HFFc6 (cell line): ENCODE measurements around the gene TFR2. TPM values are rescaled to one million over a fixed set of nuclear protein-coding genes. Genes with fewer than 3 reads are reported as not detected.

ENCODE experiments used
- DNase-seq: peaks from one replicate; pipeline ENCODE4 v3.0.0-alpha.2; 2018
- H3K27ac Mint-ChIP-seq: 2 replicates; pipeline ENCODE4 v1.8.0; 2020; ENCODE audit warnings: mild to moderate bottlenecking, mixed read lengths
- H3K27me3 Mint-ChIP-seq: 2 replicates; pipeline ENCODE4 v1.8.0; 2021; ENCODE audit warnings: mild to moderate bottlenecking, moderate library complexity, mixed read lengths; ENCODE audit not compliant: insufficient read depth
- H3K36me3 Mint-ChIP-seq: 2 replicates; pipeline ENCODE4 v1.8.0; 2021; ENCODE audit warnings: low read depth, mixed read lengths
- H3K4me1 Mint-ChIP-seq: 2 replicates; pipeline ENCODE4 v1.8.0; 2020; ENCODE audit warnings: low read depth, mixed read lengths
- H3K4me3 Mint-ChIP-seq: 2 replicates; pipeline ENCODE4 v1.8.0; 2020; ENCODE audit warnings: mild to moderate bottlenecking, moderate library complexity, mixed read lengths
- H3K9me3 Mint-ChIP-seq: 2 replicates; pipeline ENCODE4 v1.8.0; 2020; ENCODE audit warnings: mild to moderate bottlenecking, mixed read lengths
- total RNA-seq, 6 experiments: library from RNA; stranded (reverse); fragmentation: NEBNext Ultra II Directional; extraction: Animal tissue kit (Norgen Biotek cat#: 25700); gene quantifications; 2 replicates in 1 of 6; 3 replicates in 5 of 6; pipeline ENCODE4 v1.2.3, GENCODE V29; 2021
- TF ChIP-seq, protein P1 (sequence below): fragments of 200-600 bp; sonication (generic); IDR thresholded peaks from 2 replicates; pipeline ENCODE4 v1.5.0; 2021; ENCODE audit warnings: antibody characterized with exemption, mild to moderate bottlenecking

Gene TFR2
- total RNA-seq, 6 experiments from 2014 or later, result 0.16 to 1.1 (median 0.27) TPM; not detected in 2

DNA sequence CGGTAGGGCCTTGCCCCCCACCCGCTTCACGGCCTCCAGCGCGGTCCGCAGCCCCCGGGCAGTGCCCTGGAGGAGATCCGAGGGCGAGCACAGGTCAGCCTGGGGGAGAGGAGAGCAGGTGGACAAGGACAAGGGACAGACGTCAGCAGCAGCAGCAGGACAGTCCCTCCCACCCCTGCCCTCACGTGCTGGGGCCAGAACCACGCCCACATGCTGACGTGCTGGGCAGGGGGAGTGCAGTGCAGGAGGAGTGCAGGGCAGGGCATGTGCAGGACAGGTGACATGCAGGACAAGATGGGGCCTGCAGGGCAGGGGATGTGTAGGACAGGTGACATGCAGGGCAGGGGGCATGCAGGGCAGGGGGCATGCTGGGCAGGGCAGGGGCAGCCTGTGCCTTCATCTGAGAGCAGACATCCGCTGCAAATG is 66.1 kb downstream of the TFR2 start:
- H3K4me3 Mint-ChIP-seq, result no peak overlapping the region
- no peaks in the 10 kb centered on the region for H3K9me3 Mint-ChIP-seq
- H3K4me1 Mint-ChIP-seq, result no peaks in the 10 kb centered on the region; the same call in 1 of the 2 replicates
- peaks cover 13% of the 10 kb centered on the region; the same call in 1 of the 2 replicates for H3K27me3 Mint-ChIP-seq
- TF ChIP-seq, protein P1, sequence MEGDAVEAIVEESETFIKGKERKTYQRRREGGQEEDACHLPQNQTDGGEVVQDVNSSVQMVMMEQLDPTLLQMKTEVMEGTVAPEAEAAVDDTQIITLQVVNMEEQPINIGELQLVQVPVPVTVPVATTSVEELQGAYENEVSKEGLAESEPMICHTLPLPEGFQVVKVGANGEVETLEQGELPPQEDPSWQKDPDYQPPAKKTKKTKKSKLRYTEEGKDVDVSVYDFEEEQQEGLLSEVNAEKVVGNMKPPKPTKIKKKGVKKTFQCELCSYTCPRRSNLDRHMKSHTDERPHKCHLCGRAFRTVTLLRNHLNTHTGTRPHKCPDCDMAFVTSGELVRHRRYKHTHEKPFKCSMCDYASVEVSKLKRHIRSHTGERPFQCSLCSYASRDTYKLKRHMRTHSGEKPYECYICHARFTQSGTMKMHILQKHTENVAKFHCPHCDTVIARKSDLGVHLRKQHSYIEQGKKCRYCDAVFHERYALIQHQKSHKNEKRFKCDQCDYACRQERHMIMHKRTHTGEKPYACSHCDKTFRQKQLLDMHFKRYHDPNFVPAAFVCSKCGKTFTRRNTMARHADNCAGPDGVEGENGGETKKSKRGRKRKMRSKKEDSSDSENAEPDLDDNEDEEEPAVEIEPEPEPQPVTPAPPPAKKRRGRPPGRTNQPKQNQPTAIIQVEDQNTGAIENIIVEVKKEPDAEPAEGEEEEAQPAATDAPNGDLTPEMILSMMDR, result no peak
- no peak for DNase-seq
- no peak overlapping the region for H3K27ac Mint-ChIP-seq
- peaks cover 4% of the 10 kb centered on the region; the same call in 1 of the 2 replicates for H3K36me3 Mint-ChIP-seq

DNA sequence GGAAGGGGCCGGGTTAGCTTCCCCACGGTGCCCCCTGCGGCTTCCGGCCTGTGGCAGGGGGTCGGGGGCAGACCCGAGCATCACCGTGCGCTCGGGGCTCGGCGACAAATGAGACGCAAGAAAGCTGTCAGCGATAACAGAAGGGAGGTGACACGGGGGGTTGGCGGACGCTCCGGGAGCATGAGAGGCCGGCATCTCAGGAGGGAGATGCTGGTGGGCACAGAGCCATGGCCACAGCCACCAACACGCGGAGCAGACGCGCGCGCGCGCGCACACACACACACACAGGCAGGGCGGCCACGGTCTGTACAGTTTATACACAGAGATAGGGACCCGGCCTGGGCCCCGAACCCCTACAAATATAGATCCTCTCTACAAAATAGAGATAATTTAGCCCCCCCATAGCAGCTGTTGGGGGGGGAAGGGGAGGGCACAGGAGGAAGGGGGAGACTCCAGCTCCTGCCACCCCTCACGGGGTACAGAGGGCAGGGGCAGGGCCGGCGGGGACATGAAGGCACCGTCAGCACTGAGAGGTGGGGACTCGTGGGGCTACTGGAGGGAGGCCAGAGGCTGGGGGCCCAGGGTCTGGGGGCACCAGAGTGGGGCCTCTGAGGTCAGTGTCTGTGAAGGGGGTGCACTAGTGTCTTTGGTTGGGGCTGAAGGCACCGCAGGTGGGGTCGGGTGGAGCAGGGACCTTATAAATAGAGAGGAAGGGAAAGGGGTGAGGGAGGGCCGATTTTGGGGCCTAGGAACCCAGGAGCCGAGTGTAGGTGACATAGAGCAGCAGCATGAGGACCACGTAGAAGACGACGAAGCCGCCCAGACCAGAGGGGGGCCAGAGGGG is 66.8 kb downstream of the TFR2 start:
- TF ChIP-seq, protein P1, result no peak
- DNase-seq, result no peak
- Mint-ChIP-seq H3K27me3 (peaks cover 15% of the 10 kb centered on the region), H3K9me3 (no peaks in the 10 kb centered on the region), H3K4me3 (no peak overlapping the region), H3K36me3 (peaks cover 2% of the 10 kb centered on the region; the same call in 1 of the 2 replicates), H3K4me1 (no peaks in the 10 kb centered on the region; the same call in 1 of the 2 replicates), H3K27ac (no peak overlapping the region)

DNA sequence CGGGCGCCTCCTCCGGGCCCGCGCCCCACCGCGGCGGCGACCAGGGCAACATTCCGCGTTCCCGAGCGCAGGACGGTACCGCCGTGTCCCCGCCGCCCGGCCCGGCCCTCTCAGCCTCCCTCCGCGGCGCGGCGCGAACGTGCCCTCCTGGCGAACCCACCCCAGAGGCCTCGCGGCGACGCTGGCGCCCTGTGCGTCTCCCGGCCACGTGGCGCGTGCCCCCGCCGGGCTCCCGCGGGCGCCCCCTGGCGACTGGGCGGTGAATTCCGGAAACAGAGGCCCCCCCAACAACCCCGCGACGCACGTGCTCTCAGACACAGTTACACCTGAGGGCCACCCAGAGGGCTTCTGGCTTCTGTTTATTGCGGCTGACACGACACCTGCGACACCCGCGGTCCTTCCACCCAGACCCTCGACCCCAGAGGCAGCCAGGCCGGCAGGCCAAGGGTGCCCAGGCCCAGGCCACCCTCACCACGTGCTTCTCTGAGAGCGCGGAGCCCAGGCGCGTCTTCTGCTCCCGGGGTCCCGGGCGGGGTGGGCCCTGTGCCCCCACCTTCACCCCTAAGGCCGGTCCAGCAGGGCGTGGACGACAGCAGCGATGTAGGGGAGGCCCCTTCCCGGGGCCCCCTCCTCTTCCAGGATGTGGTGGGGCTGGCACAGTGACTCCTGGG is 67.5 kb downstream of the TFR2 start, which contains the start of gene SAP25:
TSS of gene SAP25 (minus strand) at position 210 of the 671 bp plus-strand sequence. CDS start at position 52, 158 bp downstream.
- peaks cover 19% of the 10 kb centered on the region for H3K27me3 Mint-ChIP-seq
- TF ChIP-seq, protein P1, result no peak
- H3K4me1 Mint-ChIP-seq, result no peaks in the 10 kb centered on the region; the same call in 1 of the 2 replicates
- no peaks in the 10 kb centered on the region for H3K9me3 Mint-ChIP-seq
- DNase-seq, result no peak
- no peak within 1 kb of the TSS for H3K27ac Mint-ChIP-seq
- H3K36me3 Mint-ChIP-seq, result no peaks in the 10 kb centered on the region
- H3K4me3 Mint-ChIP-seq, result no peak within 1 kb of the TSS

DNA sequence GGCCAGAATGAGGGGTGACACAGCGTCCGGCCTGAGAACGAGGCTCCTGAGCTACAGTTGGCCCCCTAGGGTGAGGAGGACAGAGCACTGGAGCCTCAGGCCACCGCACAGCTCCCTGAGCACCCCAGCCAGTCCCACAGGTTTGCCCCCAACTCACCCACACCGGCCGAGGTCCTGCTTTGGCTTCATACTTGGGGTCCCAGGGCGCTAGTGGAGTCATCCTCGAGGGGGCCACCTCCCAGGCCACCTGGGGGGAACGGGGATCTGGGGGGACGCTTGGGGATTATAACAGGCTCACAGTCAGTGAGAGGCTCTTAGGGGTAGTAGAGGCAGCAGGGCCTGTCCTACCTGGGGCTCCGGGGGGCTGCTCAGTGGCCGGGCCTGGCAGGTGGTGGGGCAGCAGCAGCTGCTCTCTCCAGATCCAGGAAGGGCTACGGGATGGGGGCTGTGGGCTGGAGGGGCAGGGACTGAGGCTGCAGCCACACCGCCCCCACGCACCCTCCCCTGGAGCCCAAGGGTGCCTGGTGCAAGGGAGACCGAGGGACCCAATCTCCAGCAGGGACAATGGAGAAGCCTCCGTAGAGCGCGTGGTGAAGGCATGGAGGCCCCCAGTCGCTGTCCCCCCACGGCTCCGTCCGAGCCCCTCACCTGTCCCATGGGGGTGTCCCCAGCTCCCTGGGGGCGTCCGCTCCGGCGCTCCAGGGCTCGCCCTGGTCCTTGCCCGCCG is 68.2 kb downstream of the TFR2 start:
- Mint-ChIP-seq H3K27me3 (peaks cover 19% of the 10 kb centered on the region), H3K36me3 (no peaks in the 10 kb centered on the region), H3K4me1 (no peaks in the 10 kb centered on the region; the same call in 1 of the 2 replicates), H3K4me3 (no peak overlapping the region), H3K9me3 (no peaks in the 10 kb centered on the region), H3K27ac (no peak overlapping the region)
- DNase-seq, result no peak
- TF ChIP-seq, protein P1, result no peak

DNA sequence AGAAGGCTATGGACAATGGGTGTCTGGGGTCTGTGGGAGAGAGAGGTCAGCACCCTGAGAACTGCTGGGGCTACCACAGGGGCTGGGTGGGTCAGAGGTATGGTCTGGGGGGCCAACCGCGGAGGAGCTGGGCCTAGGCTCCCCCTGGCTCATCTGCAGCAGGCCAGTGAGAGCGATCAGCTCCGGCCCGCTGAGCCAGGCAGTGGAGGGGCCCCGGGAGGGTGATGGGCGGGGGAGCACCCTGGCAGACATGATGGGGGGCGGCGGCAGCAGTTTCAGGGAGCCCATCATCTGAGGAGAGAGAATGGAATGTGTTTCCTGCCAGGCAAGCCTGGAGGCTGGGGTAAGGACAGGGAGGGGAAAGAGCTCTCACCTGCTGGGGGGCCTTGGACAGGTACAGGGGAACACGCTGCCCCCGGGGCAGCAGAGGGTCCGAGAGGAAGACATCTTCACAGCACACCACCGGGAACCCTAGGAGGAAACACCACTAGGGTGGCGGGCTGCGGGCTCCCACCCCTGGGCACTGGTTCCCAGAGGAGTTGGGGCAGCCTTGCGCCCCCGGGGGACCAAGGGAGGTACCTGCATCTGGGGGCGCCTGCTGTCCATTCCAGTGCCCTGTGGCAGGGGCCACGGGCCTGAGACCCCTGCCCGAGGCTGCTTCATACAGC is 68.9 kb downstream of the TFR2 start:
- H3K4me3 Mint-ChIP-seq, result no peak overlapping the region; the same call in 1 of the 2 replicates
- no peak overlapping the region for H3K27ac Mint-ChIP-seq
- peaks cover 19% of the 10 kb centered on the region for H3K27me3 Mint-ChIP-seq
- no peaks in the 10 kb centered on the region for H3K9me3 Mint-ChIP-seq
- no peak for DNase-seq
- peaks cover 6% of the 10 kb centered on the region; the same call in 1 of the 2 replicates for H3K4me1 Mint-ChIP-seq
- no peaks in the 10 kb centered on the region for H3K36me3 Mint-ChIP-seq
- TF ChIP-seq, protein P1, result no peak
